Spinal cord (tissue), 10 donors: ENCODE measurements around the gene CAND2. TPM values are rescaled to one million over a fixed set of nuclear protein-coding genes. Genes with fewer than 3 reads are reported as not detected.
A peak's percentile ranks its signal among the peaks of the same experiment; 100 is the strongest.

Experiments
- DNase-seq, 6 donors: peaks; one replicate each; pipeline versions ENCODE4 v3.0.0 to v3.0.0-alpha.2; 2013 to 2015; ENCODE audit warnings: low spot score in 6 of 6, low read depth in 4 of 6
- H3K27ac ChIP-seq: one replicate; pipeline ENCODE4 v1.5.1; 2013; ENCODE audit warnings: low read depth, low read length, control low read depth
- H3K27me3 ChIP-seq: one replicate; pipeline ENCODE4 v1.6.1; 2013; ENCODE audit warnings: low read length; ENCODE audit not compliant: control insufficient read depth, insufficient read depth
- H3K36me3 ChIP-seq: one replicate; pipeline ENCODE4 v1.6.1; 2013; ENCODE audit warnings: low read length; ENCODE audit not compliant: control insufficient read depth, insufficient read depth
- H3K4me1 ChIP-seq: one replicate; pipeline ENCODE4 v1.6.1; 2013; ENCODE audit warnings: low read length; ENCODE audit not compliant: control insufficient read depth, insufficient read depth
- H3K4me3 ChIP-seq: one replicate; pipeline ENCODE4 v1.5.1; 2013; ENCODE audit warnings: low read depth, low read length, control low read depth
- H3K9me3 ChIP-seq: one replicate; pipeline ENCODE4 v1.6.1; 2013; ENCODE audit warnings: low read length; ENCODE audit not compliant: control insufficient read depth, insufficient read depth
- WGBS: methylation state at CpG from one replicate; pipeline ENCODE4 v1.1.5; 2013; ENCODE audit warnings: missing lambda C conversion rate; ENCODE audit not compliant: insufficient coverage; 5-methylcytosine and 5-hydroxymethylcytosine counted together
- polyA plus RNA-seq, 2 donors: library from polyadenylated mRNA; unstranded; fragments of 120-200 nt; gene quantifications; one replicate each; pipeline ENCODE4 v1.2.1, GENCODE V29; 2013; ENCODE audit not compliant: insufficient read length in 2 of 2
- total RNA-seq, 2 donors: library from RNA; depleted of rRNA in 1 of 2; stranded (reverse); fragments of 120-200 nt in 1 of 2; fragments of >200 nt in 1 of 2; gene quantifications; one replicate each; pipeline versions ENCODE4 v1.2.3 to v1.2.4, GENCODE V29; 2013 to 2014
- donor health status: healthy.

The CAND2 gene
- total and polyA plus RNA-seq, 4 donors = 10.3 to 21.2 (median 13.3) TPM

- WGBS = 66% methylated on average over 4 of the region's 6 CpGs
- H3K27ac ChIP-seq = no peak overlapping the region
- H3K4me1 ChIP-seq = no peaks in the 10 kb centered on the region
- H3K9me3 ChIP-seq = no peaks in the 10 kb centered on the region
- no peak for DNase-seq
- H3K4me3 ChIP-seq = no peak overlapping the region
- no peaks in the 10 kb centered on the region for H3K27me3 ChIP-seq
- H3K36me3 ChIP-seq = no peaks in the 10 kb centered on the region
These were observed 40.7 kb upstream of the CAND2 start for GRCh38 chr3:12755754-12756153.

DNA sequence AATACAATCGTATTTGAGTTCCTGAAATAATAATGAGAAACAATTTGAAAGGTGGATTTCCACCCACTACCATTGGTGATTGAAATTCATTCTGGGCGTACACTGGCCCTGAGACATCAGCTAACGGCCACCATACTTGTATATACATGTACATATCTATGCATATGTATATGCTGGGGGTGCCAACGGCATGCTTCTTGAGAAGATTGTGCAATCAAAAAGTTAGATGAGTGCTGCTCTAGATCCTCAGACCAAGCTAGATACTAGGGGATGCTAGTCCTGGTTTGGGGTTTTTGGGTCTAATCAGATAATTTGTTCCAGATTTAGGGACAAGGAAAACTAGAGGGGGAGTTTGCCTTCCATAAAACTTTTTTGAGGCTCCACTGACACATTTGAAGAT lies 40.3 kb upstream of the CAND2 start:
- WGBS = 100% methylated on average over 1 of the region's 4 CpGs
- DNase-seq = no peak
- Histone ChIP-seq H3K27ac (no peak overlapping the region), H3K4me1 (no peaks in the 10 kb centered on the region), H3K9me3 (no peaks in the 10 kb centered on the region), H3K4me3 (no peak overlapping the region), H3K27me3 (no peaks in the 10 kb centered on the region), H3K36me3 (no peaks in the 10 kb centered on the region)

GRCh38 chr3:12756635-12757034 lies 39.8 kb upstream of the CAND2 start:
- Histone ChIP-seq H3K4me1 (no peaks in the 10 kb centered on the region), H3K27me3 (no peaks in the 10 kb centered on the region), H3K9me3 (no peaks in the 10 kb centered on the region), H3K36me3 (no peaks in the 10 kb centered on the region), H3K27ac (no peak overlapping the region), H3K4me3 (no peak overlapping the region)
- DNase-seq = no peak
- 95% methylated on average over 3 of the region's 3 CpGs for WGBS

DNA sequence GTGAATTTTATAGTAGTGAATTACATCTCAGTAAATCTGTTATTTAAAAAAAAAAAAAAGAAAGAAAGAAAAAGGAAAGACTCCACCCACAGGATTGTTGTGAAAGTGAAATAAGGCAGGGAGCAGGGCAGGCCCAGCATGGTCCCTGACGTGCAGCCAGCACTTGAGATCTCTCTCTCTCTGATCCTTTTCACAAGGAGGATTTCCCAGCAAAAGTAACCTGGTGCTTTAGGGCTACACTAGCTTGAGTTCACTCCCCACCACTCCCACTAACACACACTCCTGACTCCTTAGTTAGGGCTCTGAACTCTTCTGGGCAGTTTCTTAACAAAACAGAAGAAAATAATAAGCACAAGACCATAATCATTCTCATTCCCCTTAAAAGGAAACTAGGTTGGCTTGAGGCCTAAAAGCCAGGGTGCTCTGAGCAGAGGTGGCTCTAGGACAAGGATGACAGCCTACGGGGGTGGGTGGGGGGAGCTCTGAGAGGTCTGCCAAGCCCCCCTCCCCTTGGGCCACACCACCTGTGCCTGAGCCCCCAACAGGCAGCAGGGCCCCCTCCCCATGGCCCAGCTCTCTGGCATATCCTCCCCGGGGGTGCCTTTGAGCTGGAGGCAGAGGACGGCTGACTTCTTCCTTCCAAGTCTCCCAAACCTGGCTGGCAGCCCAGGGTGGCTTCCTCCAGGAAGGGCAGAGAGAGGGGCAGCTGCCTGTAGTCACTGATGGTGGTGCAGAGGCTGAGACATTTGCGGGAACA lies 38.3 kb upstream of the CAND2 start:
- Histone ChIP-seq H3K4me1 (no peaks in the 10 kb centered on the region), H3K36me3 (no peaks in the 10 kb centered on the region), H3K27me3 (no peaks in the 10 kb centered on the region), H3K27ac (peak overlapping the region; percentile 58), H3K4me3 (no peak overlapping the region), H3K9me3 (no peaks in the 10 kb centered on the region)
- 36% methylated on average over 1 of the region's 5 CpGs for WGBS
- DNase-seq = peak in 2 of 6 donors; percentile 17 to 54

DNA sequence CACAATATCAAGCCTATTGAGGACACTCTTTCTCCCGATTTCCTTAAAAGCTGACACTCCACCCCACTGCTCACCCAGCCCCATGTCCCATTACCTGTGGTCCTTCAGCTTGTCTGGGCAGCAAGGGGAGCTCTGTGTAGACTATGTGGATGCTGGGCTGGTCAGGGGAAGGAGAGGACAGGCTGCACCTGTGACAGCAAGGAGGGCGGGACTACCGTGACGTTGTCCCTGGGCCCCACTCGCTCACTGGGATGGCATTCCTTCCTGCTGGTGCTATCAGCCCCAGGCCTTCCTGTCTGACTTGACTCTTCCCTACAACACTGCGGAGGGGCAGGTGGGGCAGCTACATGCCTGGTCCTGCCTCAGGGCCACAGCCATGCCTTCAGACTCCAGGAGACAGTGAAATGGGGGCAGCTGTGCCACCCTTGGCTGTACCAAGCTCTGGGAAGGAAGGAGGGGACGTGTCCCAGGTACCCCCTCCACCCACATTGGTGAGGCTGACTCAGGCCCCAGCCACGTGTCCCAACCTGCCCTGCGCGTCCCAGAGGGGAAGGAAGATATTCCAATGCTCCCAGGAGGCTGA lies 37.3 kb upstream of the CAND2 start, which contains the start of gene TMEM40:
TMEM40 (minus strand) TSS at position 163 of the 583 bp plus-strand sequence. CDS start 9,427 bp downstream, outside the sequence.
- Histone ChIP-seq H3K4me1 (no peaks in the 10 kb centered on the region), H3K27ac (peak within 1 kb of the TSS; percentile 58), H3K27me3 (no peaks in the 10 kb centered on the region), H3K4me3 (no peak within 1 kb of the TSS), H3K9me3 (no peaks in the 10 kb centered on the region), H3K36me3 (no peaks in the 10 kb centered on the region)
- DNase-seq = no peak
- WGBS = 83% methylated on average over 8 of the region's 10 CpGs

DNA sequence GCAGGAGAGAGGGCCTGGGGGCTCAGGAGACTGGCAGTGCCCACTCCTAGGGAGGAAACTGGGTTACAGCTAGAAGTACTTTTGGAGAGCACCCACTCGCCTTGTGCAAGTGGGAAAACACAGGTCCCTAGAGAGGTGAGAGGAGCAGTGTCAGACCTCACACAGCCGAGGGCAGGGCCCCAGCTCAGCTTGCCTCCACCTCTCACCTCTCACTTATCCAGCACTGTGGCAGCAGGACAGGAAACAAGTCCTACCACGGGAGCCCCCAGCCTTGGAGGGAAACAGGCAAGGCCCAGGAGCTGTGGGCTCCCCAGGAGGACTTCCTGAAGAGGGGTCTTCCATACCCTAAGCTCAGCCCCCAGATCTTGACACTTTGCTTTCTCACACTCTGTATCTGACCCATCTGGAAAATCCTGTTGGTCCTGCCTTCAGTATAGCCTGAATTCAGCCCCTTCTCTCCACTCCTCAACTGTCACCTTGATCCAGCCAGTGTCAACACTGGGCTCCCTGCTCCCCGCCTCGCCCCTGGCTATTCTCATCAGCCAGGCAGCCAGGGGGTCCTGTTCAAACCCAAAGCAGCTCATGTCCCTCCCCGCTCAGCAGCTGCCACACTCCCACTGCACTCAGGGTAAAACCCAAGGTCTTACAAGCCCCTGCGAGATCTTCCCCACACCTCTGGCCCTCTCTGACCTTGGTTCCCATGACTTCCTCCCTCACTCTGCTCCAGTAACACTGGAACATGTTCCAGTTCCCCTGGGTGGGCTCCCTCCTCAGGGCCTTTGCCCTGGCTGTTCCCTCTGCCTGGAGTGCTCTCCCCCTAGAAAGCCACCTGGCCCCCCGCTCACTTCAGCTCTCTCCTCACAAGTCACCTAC lies 36.6 kb upstream of the CAND2 start:
- no peak overlapping the region for H3K4me3 ChIP-seq
- no peaks in the 10 kb centered on the region for H3K27me3 ChIP-seq
- no peaks in the 10 kb centered on the region for H3K9me3 ChIP-seq
- no peaks in the 10 kb centered on the region for H3K4me1 ChIP-seq
- no peaks in the 10 kb centered on the region for H3K36me3 ChIP-seq
- no peak for DNase-seq
- H3K27ac ChIP-seq = no peak overlapping the region
- WGBS = 65% methylated on average over 8 of the region's 8 CpGs

- H3K27me3 ChIP-seq = no peaks in the 10 kb centered on the region
- no peaks in the 10 kb centered on the region for H3K9me3 ChIP-seq
- WGBS = 90% methylated on average over 3 of the region's 8 CpGs
- no peak for DNase-seq
- H3K4me1 ChIP-seq = no peaks in the 10 kb centered on the region
- H3K4me3 ChIP-seq = no peak overlapping the region
- H3K27ac ChIP-seq = no peak overlapping the region
- no peaks in the 10 kb centered on the region for H3K36me3 ChIP-seq
These were observed 32.2 kb upstream of the CAND2 start for GRCh38 chr3:12764171-12764776.

DNA sequence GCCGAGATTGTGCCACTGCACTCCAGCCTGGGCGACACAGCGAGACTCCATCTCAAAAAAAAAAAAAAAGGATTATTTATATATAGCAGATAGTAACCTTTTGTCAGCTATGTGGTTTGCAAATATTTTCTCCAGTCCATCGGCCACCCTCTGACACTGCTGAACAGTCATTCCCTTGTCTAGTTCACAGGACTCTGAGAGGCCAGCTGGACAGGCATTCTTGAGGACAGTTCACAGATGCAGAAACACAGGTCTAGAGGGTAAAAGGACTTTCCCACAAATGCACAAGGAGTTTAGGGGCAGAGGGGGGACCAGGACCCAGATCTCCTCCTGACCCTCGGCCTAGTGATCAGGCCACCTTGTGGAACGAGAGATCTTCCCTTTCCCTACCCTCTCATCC lies 29.9 kb upstream of the CAND2 start:
- H3K4me1 ChIP-seq = no peaks in the 10 kb centered on the region
- no peak overlapping the region for H3K4me3 ChIP-seq
- H3K9me3 ChIP-seq = no peaks in the 10 kb centered on the region
- H3K36me3 ChIP-seq = no peaks in the 10 kb centered on the region
- WGBS = 69% methylated on average over 2 of the region's 6 CpGs
- DNase-seq = peak in 1 of 6 donors; percentile 21
- H3K27me3 ChIP-seq = no peaks in the 10 kb centered on the region
- no peak overlapping the region for H3K27ac ChIP-seq
